GM19463 (cell line): Measurements from ENCODE around the gene TNFAIP8L2.

Experiments used
- ATAC-seq: cut with Tn5 transposase; IDR thresholded peaks from one replicate; pipeline ENCODE4 v1.9.1; 2021; ENCODE audit warnings: mild to moderate bottlenecking, moderate library complexity; ENCODE audit not compliant: unreplicated experiment

The TNFAIP8L2 gene

GRCh38 chr1:151156515-151156819 lies at the start of gene TNFAIP8L2:
TSS of gene TNFAIP8L2 (plus strand) at chr1:151156649. CDS start at chr1:151158698, 2,049 bp downstream.
- peak; percentile 76 for ATAC-seq

- no peak for ATAC-seq
These were observed 49.6 kb upstream of the TNFAIP8L2 start for GRCh38 chr1:151106894-151107293.

GRCh38 chr1:151108331-151108730 lies 48.1 kb upstream of the TNFAIP8L2 start:
- ATAC-seq = no peak

GRCh38 chr1:151113877-151114276 lies 42.6 kb upstream of the TNFAIP8L2 start:
- ATAC-seq = no peak

GRCh38 chr1:151124763-151125403 lies 31.6 kb upstream of the TNFAIP8L2 start:
- ATAC-seq = no peak

- no peak for ATAC-seq
These were observed 27.6 kb upstream of the TNFAIP8L2 start for GRCh38 chr1:151128800-151129199.

- ATAC-seq = peak; percentile 84
These were observed 25.4 kb upstream of the TNFAIP8L2 start for GRCh38 chr1:151130987-151131586.

- no peak for ATAC-seq
These were observed 24.6 kb upstream of the TNFAIP8L2 start for GRCh38 chr1:151131701-151132334.

GRCh38 chr1:151132335-151133017 lies 24.0 kb upstream of the TNFAIP8L2 start:
- ATAC-seq = no peak

- no peak for ATAC-seq
These were observed 23.2 kb upstream of the TNFAIP8L2 start for GRCh38 chr1:151133018-151133806.

- ATAC-seq = no peak
These were observed 22.1 kb upstream of the TNFAIP8L2 start for GRCh38 chr1:151134396-151134795.

- ATAC-seq = no peak
These were observed 21.5 kb upstream of the TNFAIP8L2 start for GRCh38 chr1:151134991-151135390.

- no peak for ATAC-seq
These were observed 20.7 kb upstream of the TNFAIP8L2 start for GRCh38 chr1:151135433-151136385.

- ATAC-seq = no peak
These were observed 18.7 kb upstream of the TNFAIP8L2 start for GRCh38 chr1:151137789-151138188.

- ATAC-seq = no peak
These were observed 13.9 kb upstream of the TNFAIP8L2 start for GRCh38 chr1:151142411-151143056.

- no peak for ATAC-seq
These were observed 13.4 kb upstream of the TNFAIP8L2 start for GRCh38 chr1:151143057-151143435.

- ATAC-seq = no peak
These were observed 12.5 kb upstream of the TNFAIP8L2 start for GRCh38 chr1:151143986-151144385.

GRCh38 chr1:151144474-151145303 lies 11.8 kb upstream of the TNFAIP8L2 start:
- ATAC-seq = no peak
